ENCODE data around the gene KIF26B. TPM values are rescaled to one million over a fixed set of nuclear protein-coding genes. Genes with fewer than 3 reads are reported as not detected.

Gene KIF26B
- total RNA-seq, 2 donors from 2014 or later = 0.30 to 0.35 TPM

- H3K36me3 ChIP-seq = no peaks in the 10 kb centered on the region
- no peak overlapping the region for H3K9ac ChIP-seq (ENCODE audit: low read depth in 2 of 2, low read length in 2 of 2)
- TF ChIP-seq CTCF (IDR thresholded peaks at IDR 0.05) = no peak
- intact Hi-C loops (cut with DNase I) = no loop called here
- no peaks in the 10 kb centered on the region for H3K9me3 ChIP-seq
- H3K27me3 ChIP-seq = no peaks in the 10 kb centered on the region
- H3K4me1 ChIP-seq = no peaks in the 10 kb centered on the region
- H3K27ac ChIP-seq = no peak overlapping the region
- no peak for DNase-seq
- no peak overlapping the region for H3K4me3 ChIP-seq
Measured at GRCh38 chr1:245687636-245688535, 533.1 kb downstream of the KIF26B start.

GRCh38 chr1:245688536-245689453 is 534.0 kb downstream of the KIF26B start:
- no peaks in the 10 kb centered on the region for H3K9me3 ChIP-seq
- no peak overlapping the region for H3K4me3 ChIP-seq
- intact Hi-C loops (cut with DNase I) = no loop called here

GRCh38 chr1:245690156-245690690 is 535.4 kb downstream of the KIF26B start:
- Histone ChIP-seq H3K9me3 (no peaks in the 10 kb centered on the region), H3K9ac (ENCODE audit: low read depth in 2 of 2, low read length in 2 of 2) (no peak overlapping the region), H3K4me3 (no peak overlapping the region), H3K27ac (no peak overlapping the region), H3K4me1 (no peaks in the 10 kb centered on the region), H3K36me3 (no peaks in the 10 kb centered on the region), H3K27me3 (no peaks in the 10 kb centered on the region)
- DNase-seq = no peak
- intact Hi-C loops (cut with DNase I) = no loop called here
- no peak for TF ChIP-seq CTCF (IDR thresholded peaks at IDR 0.05)

More at GRCh38 chr1:245688536-245689453, 534.0 kb downstream of the KIF26B start:
- Histone ChIP-seq H3K4me1 (no peaks in the 10 kb centered on the region), H3K36me3 (no peaks in the 10 kb centered on the region), H3K27me3 (no peaks in the 10 kb centered on the region), H3K9ac (ENCODE audit: low read depth in 2 of 2, low read length in 2 of 2) (no peak overlapping the region), H3K27ac (no peak overlapping the region)
- DNase-seq = no peak
- no peak for TF ChIP-seq CTCF (IDR thresholded peaks at IDR 0.05)

- no peak for DNase-seq
- Histone ChIP-seq H3K9ac (ENCODE audit: low read depth in 2 of 2, low read length in 2 of 2) (no peak overlapping the region), H3K27ac (no peak overlapping the region), H3K27me3 (no peaks in the 10 kb centered on the region), H3K36me3 (no peaks in the 10 kb centered on the region), H3K4me3 (no peak overlapping the region), H3K4me1 (no peaks in the 10 kb centered on the region), H3K9me3 (no peaks in the 10 kb centered on the region)
- intact Hi-C loops (cut with DNase I) = no loop called here
- no peak for TF ChIP-seq CTCF (IDR thresholded peaks at IDR 0.05)
Measured at GRCh38 chr1:245690946-245691541, 536.3 kb downstream of the KIF26B start.

GRCh38 chr1:245691897-245692296 is 537.1 kb downstream of the KIF26B start:
- Histone ChIP-seq H3K4me1 (no peaks in the 10 kb centered on the region), H3K27me3 (no peaks in the 10 kb centered on the region), H3K4me3 (no peak overlapping the region), H3K27ac (no peak overlapping the region), H3K9ac (ENCODE audit: low read depth in 2 of 2, low read length in 2 of 2) (no peak overlapping the region), H3K9me3 (no peaks in the 10 kb centered on the region), H3K36me3 (no peaks in the 10 kb centered on the region)
- no peak for TF ChIP-seq CTCF (IDR thresholded peaks at IDR 0.05)
- no peak for DNase-seq
- intact Hi-C loops (cut with DNase I) = no loop called here
